ENCODE results near the gene URAD. TPM values are rescaled to one million over a fixed set of nuclear protein-coding genes. Genes with fewer than 3 reads are reported as not detected.

URAD gene
- total and polyA plus RNA-seq, 7 donors = not detected

DNA sequence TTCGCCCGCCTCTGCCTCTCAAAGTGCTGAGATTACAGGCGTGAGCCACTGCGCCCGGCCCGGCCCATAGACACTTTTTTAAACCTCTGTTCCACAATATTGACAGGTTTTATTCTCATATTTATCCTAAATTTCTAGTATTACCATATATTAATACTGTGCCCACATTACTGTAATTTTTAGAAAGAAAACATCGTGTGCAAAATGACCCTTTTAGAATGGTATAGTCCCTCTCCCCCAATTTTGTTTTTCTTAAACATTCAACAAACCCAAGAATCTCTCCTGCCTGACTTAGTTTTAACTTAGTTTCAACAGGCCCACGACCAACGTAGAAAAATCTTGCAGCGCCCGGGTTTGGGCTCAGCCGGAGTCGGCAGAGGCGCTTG lies 28.5 kb downstream of the URAD start:
- Histone ChIP-seq H3K27me3 (ENCODE audit: insufficient read depth in 3 of 3, low read length in 2 of 3) (peaks cover 0 to 87% (median 23%) of the 10 kb centered on the region in 3 donors), H3K4me1 (peaks cover 4% of the 10 kb centered on the region), H3K9me3 (no peaks in the 10 kb centered on the region), H3K4me3 (peak overlapping the region; percentile 56), H3K27ac (no peak overlapping the region), H3K36me3 (ENCODE audit: insufficient read depth in 1 of 2, low read depth in 1 of 2) (no peaks in the 10 kb centered on the region)
- DNase-seq = no peak
- intact Hi-C loops (cut with DNase I) = no loop called here
- no peak for TF ChIP-seq CTCF (IDR thresholded peaks at IDR 0.05)
- WGBS, 3 donors = 24 to 30% (median 28%) methylated on average over 14 of the region's 14 CpGs
- ATAC-seq = no peak

DNA sequence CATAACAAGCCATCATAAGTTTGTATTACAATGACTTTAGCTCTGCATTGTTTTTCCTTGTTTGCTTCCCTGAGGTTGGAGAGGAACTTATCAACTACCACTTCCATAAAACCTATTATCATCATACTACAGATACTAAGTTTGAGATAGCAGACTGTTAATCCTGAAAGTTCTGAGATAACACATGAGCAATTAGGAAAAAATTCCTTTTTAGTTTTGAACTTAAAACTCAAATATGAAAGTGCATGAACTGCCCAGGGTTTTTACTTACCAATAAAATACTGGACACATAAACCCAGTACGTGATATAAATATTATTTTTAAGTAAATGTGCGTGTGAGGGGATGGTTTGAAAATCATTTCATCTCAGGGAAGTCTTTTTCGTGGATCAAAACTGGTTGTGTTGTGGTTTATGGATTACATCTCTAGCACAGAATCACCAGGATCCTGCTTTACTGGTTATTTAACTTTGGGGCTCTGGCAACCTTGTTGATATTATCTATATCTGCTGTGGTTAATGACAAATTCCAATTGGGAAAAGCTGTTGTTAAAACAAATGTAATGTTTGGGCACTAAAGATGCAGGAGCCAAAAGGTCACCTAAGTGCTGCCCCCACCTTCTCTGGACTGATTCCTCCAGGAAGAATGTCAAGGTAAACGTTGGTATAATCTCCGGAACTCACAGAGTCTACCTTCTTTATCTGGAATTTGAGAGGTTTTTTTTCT lies 31.8 kb downstream of the URAD start:
- intact Hi-C loops (cut with DNase I) = no loop called here
- WGBS, 3 donors = 31 to 45% (median 34%) methylated on average over 5 of the region's 5 CpGs

DNA sequence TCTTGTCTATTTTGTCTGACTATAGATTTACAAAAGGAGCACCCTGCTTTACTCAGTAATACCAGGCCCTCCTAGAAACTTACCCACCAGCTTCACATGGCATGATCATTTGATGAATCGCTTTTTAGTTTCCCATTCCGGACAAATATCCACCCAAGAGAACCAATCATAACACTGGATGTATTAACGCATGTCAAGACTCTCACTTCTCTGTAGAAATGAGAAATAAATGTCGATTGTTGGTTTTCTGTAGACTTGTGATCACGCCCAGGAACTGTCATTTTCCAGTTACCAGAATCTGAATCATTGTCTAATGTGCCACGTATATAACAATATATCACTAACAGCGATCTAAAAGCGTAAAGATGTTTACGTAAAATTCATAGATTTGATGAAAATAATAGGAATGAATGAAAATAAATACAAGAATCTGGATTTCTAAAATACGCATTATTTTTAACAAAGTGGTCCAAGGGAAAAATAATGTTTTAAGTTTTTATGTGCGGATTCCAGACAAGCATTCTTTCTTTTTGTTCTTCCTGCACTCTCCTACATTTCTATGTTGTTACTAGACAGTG lies 33.4 kb downstream of the URAD start:
- no peak for TF ChIP-seq CTCF (IDR thresholded peaks at IDR 0.05)
- intact Hi-C loops (cut with DNase I) = no loop called here
- Histone ChIP-seq H3K27ac (no peak overlapping the region), H3K9me3 (no peaks in the 10 kb centered on the region), H3K36me3 (ENCODE audit: insufficient read depth in 1 of 2, low read depth in 1 of 2) (no peaks in the 10 kb centered on the region), H3K4me3 (no peak overlapping the region), H3K27me3 (ENCODE audit: insufficient read depth in 3 of 3, low read length in 2 of 3) (peaks cover 3 to 95% (median 19%) of the 10 kb centered on the region in 3 donors), H3K4me1 (peaks cover 7% of the 10 kb centered on the region)
- WGBS, 3 donors = 70 to 75% (median 70%) methylated on average over 11 of the region's 11 CpGs
- DNase-seq (no peak), ATAC-seq (no peak)

More for the DNA sequence above, 31.8 kb downstream of the URAD start:
- Histone ChIP-seq H3K36me3 (ENCODE audit: insufficient read depth in 1 of 2, low read depth in 1 of 2) (no peaks in the 10 kb centered on the region), H3K4me3 (no peak overlapping the region), H3K27me3 (ENCODE audit: insufficient read depth in 3 of 3, low read length in 2 of 3) (peaks cover 3 to 95% (median 28%) of the 10 kb centered on the region in 3 donors), H3K4me1 (peaks cover 11% of the 10 kb centered on the region), H3K9me3 (no peaks in the 10 kb centered on the region), H3K27ac (no peak overlapping the region)
- no peak for TF ChIP-seq CTCF (IDR thresholded peaks at IDR 0.05)
- no peak for ATAC-seq
- DNase-seq = no peak

- H3K4me1 ChIP-seq = peaks cover 7% of the 10 kb centered on the region
- peaks cover 3 to 91% (median 19%) of the 10 kb centered on the region in 3 donors for H3K27me3 ChIP-seq (ENCODE audit: insufficient read depth in 3 of 3, low read length in 2 of 3)
- peak overlapping the region; percentile 64 for H3K4me3 ChIP-seq
- intact Hi-C loops (cut with DNase I) = no loop called here
- H3K36me3 ChIP-seq (ENCODE audit: insufficient read depth in 1 of 2, low read depth in 1 of 2) = no peaks in the 10 kb centered on the region
- 1 to 6% (median 5%) methylated on average over 44 to 56 of the region's 56 CpGs for WGBS, 3 donors
- H3K9me3 ChIP-seq = no peaks in the 10 kb centered on the region
- no peak overlapping the region for H3K27ac ChIP-seq
- TF ChIP-seq CTCF (IDR thresholded peaks at IDR 0.05) = no peak
- ATAC-seq (peak; percentile 32 to 69 (median 46)), DNase-seq (no peak)
These were observed 34.1 kb downstream of the URAD start for GRCh38 chr13:27954406-27954851.

Data from psoas muscle (tissue), 8 donors.